Astrocyte (in vitro differentiated cells and primary cell): ENCODE results near the gene HOXA6.

Experiments used
- CTCF ChIP-seq: IDR thresholded peaks from 2 replicates; pipeline ENCODE4 v1.5.1; 2011; ENCODE audit warnings: low read depth, mild to moderate bottlenecking, inconsistent platforms, low read length, moderate library complexity; ENCODE audit not compliant: insufficient read depth
- EZH2 ChIP-seq: IDR thresholded peaks from 2 replicates; pipeline ENCODE4 v1.6.1; 2012; ENCODE audit warnings: mild to moderate bottlenecking, low read length, inconsistent platforms; ENCODE audit not compliant: insufficient read depth

GRCh38 chr7:27187475-27188385, 40.2 kb upstream of the HOXA6 start:
- TF ChIP-seq EZH2, result peak; percentile 88
- no peak for TF ChIP-seq CTCF
